ENCODE results near the gene NUP153. TPM values are rescaled to one million over a fixed set of nuclear protein-coding genes. Genes with fewer than 3 reads are reported as not detected.
"Not testable (repeated sequence)": the region's sequence is repeated elsewhere in the genome, so short reads cannot be mapped to it uniquely, and the experiment has no call there.

NUP153 gene
- total RNA-seq, 1 donor from 2014 or later: 32.6 TPM

DNA sequence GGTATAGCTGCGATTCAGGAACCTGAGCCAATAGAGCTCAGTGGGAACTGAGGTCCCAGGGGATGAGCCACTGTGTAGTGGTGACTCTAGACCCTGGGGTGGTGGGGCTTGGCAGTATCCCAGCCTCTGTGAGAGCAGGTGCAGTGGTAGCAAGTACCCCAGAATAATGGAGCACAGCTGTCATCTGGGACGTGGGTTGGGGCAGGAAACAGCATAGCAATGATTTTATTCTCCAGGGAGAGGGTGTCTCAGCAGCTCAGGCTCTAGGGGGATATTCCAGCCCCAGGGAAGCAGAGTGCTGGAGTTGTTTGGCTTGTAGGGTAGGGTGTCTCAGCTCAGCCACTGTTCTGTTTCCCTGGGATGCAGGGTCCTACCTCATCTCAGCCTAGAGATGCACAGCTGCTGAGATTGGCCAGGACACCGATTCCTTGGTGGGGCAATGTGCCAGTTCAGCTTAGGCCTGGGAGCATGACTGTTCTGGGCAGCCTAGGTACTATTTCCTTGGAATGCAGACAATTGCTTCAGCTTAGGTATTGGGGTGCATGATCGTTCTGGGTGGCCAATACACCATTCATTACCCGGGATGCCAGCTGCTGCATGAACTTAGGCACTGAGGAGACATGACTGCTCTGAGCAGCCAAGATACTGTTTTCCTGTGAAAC, 34.0 kb upstream of the NUP153 start:
- DNase-seq (ENCODE audit: low read depth): no peak
- no peak for TF ChIP-seq CTCF (IDR thresholded peaks at IDR 0.05; ENCODE audit: insufficient read depth, low read length, poor library complexity, severe bottlenecking)
- Histone ChIP-seq H3K4me3 (ENCODE audit: low read depth, low read length) (no peak overlapping the region), H3K27me3 (ENCODE audit: control insufficient read depth, insufficient read depth, low read length) (no peaks in the 10 kb centered on the region), H3K36me3 (ENCODE audit: control insufficient read depth, insufficient read depth, low read length) (no peaks in the 10 kb centered on the region)

DNA sequence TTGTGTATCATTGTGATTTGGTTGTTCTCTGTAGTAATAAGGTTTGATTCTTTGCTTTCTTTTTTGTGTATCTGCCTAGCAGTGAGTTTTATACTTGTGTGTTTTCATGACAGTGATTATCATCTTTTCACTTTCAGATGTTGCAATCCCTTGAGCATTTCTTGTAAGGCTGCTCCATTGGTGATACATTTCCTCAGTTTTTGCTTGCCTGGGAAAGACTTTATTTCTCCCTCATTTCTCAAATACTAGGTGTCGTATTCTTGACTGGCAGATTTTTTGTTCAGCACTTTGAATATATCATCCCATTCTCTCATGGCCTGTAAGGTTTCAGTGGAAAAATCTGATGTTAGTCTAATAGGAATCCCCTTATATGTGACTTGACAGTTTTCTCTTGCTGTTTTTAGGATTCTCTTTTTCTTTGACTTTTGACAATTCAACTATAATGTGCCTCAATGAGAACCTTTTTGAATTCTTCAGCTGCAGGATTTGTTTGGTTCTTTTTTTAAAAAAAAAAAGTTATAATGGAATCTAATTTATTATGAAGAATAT, 31.1 kb upstream of the NUP153 start:
- no peaks in the 10 kb centered on the region for H3K36me3 ChIP-seq (ENCODE audit: control insufficient read depth, insufficient read depth, low read length)
- no peak for TF ChIP-seq CTCF (IDR thresholded peaks at IDR 0.05; ENCODE audit: insufficient read depth, low read length, poor library complexity, severe bottlenecking)

DNA sequence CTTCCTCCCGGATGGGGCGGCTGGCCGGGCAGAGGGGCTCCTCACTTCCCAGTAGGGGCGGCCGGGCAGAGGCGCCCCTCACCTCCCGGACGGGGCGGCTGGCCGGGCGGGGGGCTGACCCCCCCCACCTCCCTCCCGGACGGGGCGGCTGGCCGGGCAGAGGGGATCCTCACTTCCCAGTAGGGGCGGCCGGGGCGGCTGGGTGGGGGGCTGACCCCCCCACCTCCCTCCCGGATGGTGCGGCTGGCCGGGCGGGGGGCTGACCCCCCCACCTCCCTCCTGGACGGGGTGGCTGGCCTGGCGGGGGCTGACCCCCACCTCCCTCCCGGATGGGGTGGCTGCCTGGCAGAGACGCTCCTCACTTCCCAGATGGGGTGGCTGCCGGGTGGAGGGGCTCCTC, 28.6 kb upstream of the NUP153 start:
- DNase-seq (ENCODE audit: low read depth); H3K4me3 ChIP-seq (ENCODE audit: low read depth, low read length); H3K36me3 ChIP-seq (ENCODE audit: control insufficient read depth, insufficient read depth, low read length); H3K27me3 ChIP-seq (ENCODE audit: control insufficient read depth, insufficient read depth, low read length): not testable (repeated sequence)

More for the DNA sequence above, 31.1 kb upstream of the NUP153 start:
- no peak for DNase-seq (ENCODE audit: low read depth)
- H3K4me3 ChIP-seq (ENCODE audit: low read depth, low read length): no peak overlapping the region
- no peaks in the 10 kb centered on the region for H3K27me3 ChIP-seq (ENCODE audit: control insufficient read depth, insufficient read depth, low read length)

- TF ChIP-seq CTCF (IDR thresholded peaks at IDR 0.05; ENCODE audit: insufficient read depth, low read length, poor library complexity, severe bottlenecking): no peak
- no peak for DNase-seq (ENCODE audit: low read depth)
- Histone ChIP-seq H3K36me3 (ENCODE audit: control insufficient read depth, insufficient read depth, low read length) (no peaks in the 10 kb centered on the region), H3K4me3 (ENCODE audit: low read depth, low read length) (no peak overlapping the region), H3K27me3 (ENCODE audit: control insufficient read depth, insufficient read depth, low read length) (no peaks in the 10 kb centered on the region)
Observed at GRCh38 chr6:17730078-17730704, 23.5 kb upstream of the NUP153 start.

GRCh38 chr6:17729223-17730077, 22.7 kb upstream of the NUP153 start:
- H3K4me3 ChIP-seq (ENCODE audit: low read depth, low read length): no peak overlapping the region
- no peaks in the 10 kb centered on the region for H3K27me3 ChIP-seq (ENCODE audit: control insufficient read depth, insufficient read depth, low read length)
- TF ChIP-seq CTCF (IDR thresholded peaks at IDR 0.05; ENCODE audit: insufficient read depth, low read length, poor library complexity, severe bottlenecking): no peak
- DNase-seq (ENCODE audit: low read depth): no peak
- no peaks in the 10 kb centered on the region for H3K36me3 ChIP-seq (ENCODE audit: control insufficient read depth, insufficient read depth, low read length)
